Measurements from ENCODE around the gene SYCP2.

The SYCP2 gene

GRCh38 chr20:59945175-59945574 is 11.7 kb upstream of the SYCP2 start:
- ChIA-PET POLR2A (no interaction called here), CTCF (interaction anchor here (1.6 to 10.8 kb wide), 3 partner anchors 9 to 317 kb away, joined by 4 to 94 read pairs (median 7); partner anchors contain the start of gene SYCP2)
- DNase-seq (ENCODE audit: extremely low spot score): no peak
- TF ChIP-seq, protein P1, sequence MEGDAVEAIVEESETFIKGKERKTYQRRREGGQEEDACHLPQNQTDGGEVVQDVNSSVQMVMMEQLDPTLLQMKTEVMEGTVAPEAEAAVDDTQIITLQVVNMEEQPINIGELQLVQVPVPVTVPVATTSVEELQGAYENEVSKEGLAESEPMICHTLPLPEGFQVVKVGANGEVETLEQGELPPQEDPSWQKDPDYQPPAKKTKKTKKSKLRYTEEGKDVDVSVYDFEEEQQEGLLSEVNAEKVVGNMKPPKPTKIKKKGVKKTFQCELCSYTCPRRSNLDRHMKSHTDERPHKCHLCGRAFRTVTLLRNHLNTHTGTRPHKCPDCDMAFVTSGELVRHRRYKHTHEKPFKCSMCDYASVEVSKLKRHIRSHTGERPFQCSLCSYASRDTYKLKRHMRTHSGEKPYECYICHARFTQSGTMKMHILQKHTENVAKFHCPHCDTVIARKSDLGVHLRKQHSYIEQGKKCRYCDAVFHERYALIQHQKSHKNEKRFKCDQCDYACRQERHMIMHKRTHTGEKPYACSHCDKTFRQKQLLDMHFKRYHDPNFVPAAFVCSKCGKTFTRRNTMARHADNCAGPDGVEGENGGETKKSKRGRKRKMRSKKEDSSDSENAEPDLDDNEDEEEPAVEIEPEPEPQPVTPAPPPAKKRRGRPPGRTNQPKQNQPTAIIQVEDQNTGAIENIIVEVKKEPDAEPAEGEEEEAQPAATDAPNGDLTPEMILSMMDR (IDR thresholded peaks at IDR 0.05; ENCODE audit: control extremely low read depth, extremely low read depth, low read depth, missing control alignments): no peak

DNA sequence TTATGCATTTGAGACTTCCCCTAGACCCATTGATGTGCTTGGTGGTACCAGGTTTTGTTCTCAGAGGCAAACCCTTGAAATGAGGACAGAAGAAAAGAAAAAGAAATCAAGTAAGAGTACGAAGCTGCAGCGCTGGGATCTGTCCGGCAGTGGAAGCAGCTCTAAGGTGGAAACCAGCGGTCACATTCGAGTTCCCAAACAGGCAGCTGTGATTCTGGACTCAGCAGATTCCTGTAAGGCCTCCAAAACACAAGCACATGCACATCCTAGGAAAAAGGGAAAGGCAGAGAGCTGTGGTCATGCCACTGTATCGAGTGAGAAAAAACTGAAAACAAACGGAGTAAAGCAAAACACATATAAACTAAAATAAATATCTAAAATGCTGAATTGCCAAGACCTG is 11.3 kb upstream of the SYCP2 start:
- ChIA-PET POLR2A (no interaction called here), CTCF (interaction anchor here (1.6 to 10.8 kb wide), 3 partner anchors 9 to 318 kb away, joined by 4 to 94 read pairs (median 7); partner anchors contain the start of gene SYCP2)
- TF ChIP-seq, protein P1 (IDR thresholded peaks at IDR 0.05; ENCODE audit: control extremely low read depth, extremely low read depth, low read depth, missing control alignments): no peak
- DNase-seq (ENCODE audit: extremely low spot score): no peak

DNA sequence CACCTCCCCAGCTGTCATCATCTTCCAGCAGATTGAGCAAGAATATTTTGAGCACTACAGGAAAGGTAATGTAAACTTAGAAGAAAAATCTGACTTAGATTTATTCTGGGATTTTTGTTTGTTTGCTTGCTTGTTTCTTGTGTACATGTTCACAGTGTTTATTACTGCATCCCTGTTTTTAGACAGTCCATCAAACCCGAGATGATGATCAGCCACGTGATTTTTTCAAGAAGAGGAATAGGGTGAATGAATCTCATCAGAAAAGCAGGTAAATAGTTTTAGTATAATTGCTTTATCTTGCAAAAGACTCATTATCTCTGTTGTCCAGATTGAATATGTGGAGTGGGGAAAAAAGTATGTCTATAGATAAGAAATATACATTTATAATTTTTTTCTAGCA is 8.8 kb upstream of the SYCP2 start:
- TF ChIP-seq, protein P1 (IDR thresholded peaks at IDR 0.05; ENCODE audit: control extremely low read depth, extremely low read depth, low read depth, missing control alignments): no peak
- CTCF ChIA-PET: no interaction called here
- DNase-seq (ENCODE audit: extremely low spot score): no peak
- POLR2A ChIA-PET: no interaction called here

DNA sequence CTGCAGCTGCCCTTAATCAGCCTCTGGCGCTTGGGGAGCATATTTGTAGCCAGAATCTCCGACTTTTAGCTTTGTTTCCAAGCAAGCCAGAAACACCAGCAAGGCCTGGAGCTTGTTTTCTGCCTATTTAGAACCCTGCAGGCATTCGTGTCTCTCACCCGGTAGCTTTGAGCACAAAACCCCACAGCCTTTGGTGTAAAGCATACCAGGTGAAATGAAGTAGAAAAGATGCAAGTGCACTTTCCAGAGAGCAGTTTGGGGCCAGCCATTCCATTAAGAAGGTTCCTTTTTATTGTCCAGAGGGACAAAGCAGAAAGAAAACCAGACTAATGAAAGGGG is 7.5 kb upstream of the SYCP2 start:
- DNase-seq (ENCODE audit: extremely low spot score): no peak
- TF ChIP-seq, protein P1 (IDR thresholded peaks at IDR 0.05; ENCODE audit: control extremely low read depth, extremely low read depth, low read depth, missing control alignments): no peak
- ChIA-PET CTCF (interaction anchor here (1.0 to 2.8 kb wide), 10 partner anchors 8 to 117 kb away, joined by 3 to 11 read pairs (median 5); no protein-coding TSS in a partner anchor), POLR2A (no interaction called here)

- ChIA-PET POLR2A (interaction anchor here (0.6 kb wide), 1 partner anchor 101 kb away, joined by 3 read pairs; no protein-coding TSS in a partner anchor), CTCF (interaction anchor here (0.9 to 2.8 kb wide), 13 partner anchors 8 to 157 kb away, joined by 3 to 11 read pairs (median 5); no protein-coding TSS in a partner anchor)
- DNase-seq (ENCODE audit: extremely low spot score): peak; percentile 97
- TF ChIP-seq, protein P1 (IDR thresholded peaks at IDR 0.05; ENCODE audit: control extremely low read depth, extremely low read depth, low read depth, missing control alignments): no peak
These were observed 6.9 kb upstream of the SYCP2 start, which contains the start of the genes FAM217B and PPP1R3D for GRCh38 chr20:59940129-59940955. Gene FAM217B, plus strand, starts transcription at chr20:59940389. Its CDS starts 3,555 bp downstream, at chr20:59943944. Gene PPP1R3D, minus strand, starts transcription at chr20:59940305. Its CDS starts 374 bp downstream, at chr20:59939931.

DNA sequence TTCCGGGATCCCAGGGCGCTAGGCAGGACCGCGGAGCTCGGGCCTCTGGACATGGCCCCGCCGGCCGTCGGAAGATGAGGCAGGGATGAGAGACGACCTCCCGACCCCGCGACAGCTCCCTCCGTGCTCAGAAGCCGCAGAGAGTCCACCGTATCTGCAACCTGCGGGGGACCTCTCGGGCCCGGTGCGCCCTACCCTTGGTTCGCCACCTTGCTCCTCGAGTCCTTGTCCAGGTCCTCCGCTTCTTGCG is 6.4 kb upstream of the SYCP2 start:
- ChIA-PET POLR2A (no interaction called here), CTCF (interaction anchor here (0.9 to 2.8 kb wide), 11 partner anchors 8 to 156 kb away, joined by 3 to 11 read pairs (median 5); no protein-coding TSS in a partner anchor)
- peak; percentile 43 for DNase-seq (ENCODE audit: extremely low spot score)
- TF ChIP-seq, protein P1 (IDR thresholded peaks at IDR 0.05; ENCODE audit: control extremely low read depth, extremely low read depth, low read depth, missing control alignments): no peak

Measured in GM10248 (cell line).